HG03095 (cell line): Measurements from ENCODE around the gene PDSS2.

Experiments used
- ATAC-seq: cut with Tn5 transposase; IDR thresholded peaks from one replicate; pipeline ENCODE4 v1.9.1; 2021; ENCODE audit warnings: moderate library complexity; ENCODE audit not compliant: unreplicated experiment

PDSS2 gene

GRCh38 chr6:107421696-107422256, 37.6 kb downstream of the PDSS2 start:
- ATAC-seq: no peak

GRCh38 chr6:107419733-107420132, 39.6 kb downstream of the PDSS2 start:
- ATAC-seq: no peak

GRCh38 chr6:107418118-107418517, 41.2 kb downstream of the PDSS2 start:
- ATAC-seq: no peak

GRCh38 chr6:107416145-107416544, 43.2 kb downstream of the PDSS2 start:
- no peak for ATAC-seq

GRCh38 chr6:107413966-107414645, 45.3 kb downstream of the PDSS2 start:
- ATAC-seq: no peak

- no peak for ATAC-seq
These were observed 48.2 kb downstream of the PDSS2 start for GRCh38 chr6:107411161-107411560.

GRCh38 chr6:107409942-107410341, 49.4 kb downstream of the PDSS2 start:
- no peak for ATAC-seq

- ATAC-seq: no peak
These were observed 50.6 kb downstream of the PDSS2 start for GRCh38 chr6:107408714-107409113.

GRCh38 chr6:107405002-107405401, 54.4 kb downstream of the PDSS2 start:
- no peak for ATAC-seq

- ATAC-seq: no peak
These were observed 56.8 kb downstream of the PDSS2 start for GRCh38 chr6:107402533-107402932.

GRCh38 chr6:107401573-107401972, 57.8 kb downstream of the PDSS2 start:
- ATAC-seq: no peak

- no peak for ATAC-seq
These were observed 58.7 kb downstream of the PDSS2 start for GRCh38 chr6:107400616-107401147.

GRCh38 chr6:107399935-107400334, 59.4 kb downstream of the PDSS2 start:
- no peak for ATAC-seq

GRCh38 chr6:107398001-107398400, 61.4 kb downstream of the PDSS2 start:
- ATAC-seq: no peak

GRCh38 chr6:107396211-107396610, 63.2 kb downstream of the PDSS2 start:
- no peak for ATAC-seq

GRCh38 chr6:107392069-107392468, 67.3 kb downstream of the PDSS2 start:
- no peak for ATAC-seq

- no peak for ATAC-seq
These were observed 68.5 kb downstream of the PDSS2 start for GRCh38 chr6:107390685-107391435.

- no peak for ATAC-seq
These were observed 69.3 kb downstream of the PDSS2 start for GRCh38 chr6:107390056-107390455.

- no peak for ATAC-seq
These were observed 72.5 kb downstream of the PDSS2 start for GRCh38 chr6:107386904-107387303.

GRCh38 chr6:107386340-107386739, 73.0 kb downstream of the PDSS2 start:
- no peak for ATAC-seq

- no peak for ATAC-seq
These were observed 75.7 kb downstream of the PDSS2 start for GRCh38 chr6:107383705-107384104.

GRCh38 chr6:107374264-107374663, 85.1 kb downstream of the PDSS2 start:
- ATAC-seq: no peak
